Bone marrow (tissue), 2 donors: Measurements from ENCODE around the gene TMIGD2.
"Not testable (repeated sequence)": the region's sequence is repeated elsewhere in the genome, so short reads cannot be mapped to it uniquely, and the experiment has no call there.

Experiments
- DNase-seq, 2 donors: peaks; one replicate each; lab custom pipeline; 2025; lab: John Stamatoyannopoulos, UW

Gene TMIGD2

GRCh38 chr19:4302243-4302640 lies at the start of gene TMIGD2:
Gene TMIGD2, minus strand, starts transcription at chr19:4302389. Its CDS starts 4 bp downstream, at chr19:4302385.
- DNase-seq = peak in 1 of 2 donors; percentile 61

- DNase-seq = no peak
Observed at GRCh38 chr19:4350726-4351125, 48.5 kb upstream of the TMIGD2 start.

GRCh38 chr19:4350111-4350510 lies 47.9 kb upstream of the TMIGD2 start:
- no peak for DNase-seq

GRCh38 chr19:4349225-4349624 lies 47.0 kb upstream of the TMIGD2 start:
- DNase-seq = not testable (repeated sequence)

- no peak for DNase-seq
Observed at GRCh38 chr19:4347521-4347920, 45.3 kb upstream of the TMIGD2 start.

GRCh38 chr19:4346020-4346383 lies 43.8 kb upstream of the TMIGD2 start:
- DNase-seq = no peak

- DNase-seq = no peak
Observed at GRCh38 chr19:4345342-4346019, 43.3 kb upstream of the TMIGD2 start.

- DNase-seq = peak; percentile 51 to 89
Observed at GRCh38 chr19:4343370-4344307, 41.5 kb upstream of the TMIGD2 start, which contains the start of gene MPND. Gene MPND, plus strand, starts transcription at chr19:4343562. Its CDS starts 32 bp downstream, at chr19:4343594.

GRCh38 chr19:4342615-4343369 lies 40.6 kb upstream of the TMIGD2 start:
- DNase-seq = peak; percentile 89 to 99

- no peak for DNase-seq
Observed at GRCh38 chr19:4342314-4342614, 40.1 kb upstream of the TMIGD2 start.

- DNase-seq = peak in 1 of 2 donors; percentile 45
Observed at GRCh38 chr19:4338441-4339355, 36.5 kb upstream of the TMIGD2 start, which contains the start of gene STAP2. Gene STAP2, minus strand, starts transcription at chr19:4338827. Its CDS starts 74 bp downstream, at chr19:4338753.

GRCh38 chr19:4337906-4338440 lies 35.8 kb upstream of the TMIGD2 start:
- no peak for DNase-seq

GRCh38 chr19:4334929-4335570 lies 32.9 kb upstream of the TMIGD2 start:
- DNase-seq = no peak

- DNase-seq = no peak
Observed at GRCh38 chr19:4329858-4330257, 27.7 kb upstream of the TMIGD2 start.

- DNase-seq = not testable (repeated sequence)
Observed at GRCh38 chr19:4328991-4329681, 26.9 kb upstream of the TMIGD2 start.

GRCh38 chr19:4328243-4328990 lies 26.2 kb upstream of the TMIGD2 start:
- DNase-seq = peak; percentile 79 to 91

GRCh38 chr19:4327877-4328242 lies 25.7 kb upstream of the TMIGD2 start:
- no peak for DNase-seq

GRCh38 chr19:4327252-4327876 lies 25.2 kb upstream of the TMIGD2 start:
- DNase-seq = no peak

- DNase-seq = no peak
Observed at GRCh38 chr19:4326837-4327251, 24.7 kb upstream of the TMIGD2 start.
